ENCODE data around the gene UCN.
"Not testable (repeated sequence)": the region's sequence is repeated elsewhere in the genome, so short reads cannot be mapped to it uniquely, and the experiment has no call there.

The UCN gene

GRCh38 chr2:27335311-27335710 is 27.1 kb upstream of the UCN start:
- Histone ChIP-seq H3K4me1 (ENCODE audit: control insufficient read depth, insufficient read depth, low read length) (no peaks in the 10 kb centered on the region), H3K27me3 (replicated peaks; ENCODE audit: control insufficient read depth, insufficient read depth, low read length) (no peaks in the 10 kb centered on the region), H3K9me3 (ENCODE audit: control insufficient read depth, low read length) (no peaks in the 10 kb centered on the region), H3K4me3 (ENCODE audit: low read length) (no peak overlapping the region), H3K9ac (ENCODE audit: low read length) (no peak overlapping the region), H3K36me3 (ENCODE audit: control insufficient read depth, insufficient read depth, low read length, severe bottlenecking) (peaks cover 81% of the 10 kb centered on the region)
- no peak for DNase-seq (ENCODE audit: low read depth)

GRCh38 chr2:27324720-27325119 is 16.5 kb upstream of the UCN start:
- peaks cover 36% of the 10 kb centered on the region for H3K4me1 ChIP-seq (ENCODE audit: control insufficient read depth, insufficient read depth, low read length)
- no peak overlapping the region for H3K4me3 ChIP-seq (ENCODE audit: low read length)
- H3K9me3 ChIP-seq (ENCODE audit: control insufficient read depth, low read length): no peaks in the 10 kb centered on the region
- no peak overlapping the region for H3K9ac ChIP-seq (ENCODE audit: low read length)
- H3K27me3 ChIP-seq (replicated peaks; ENCODE audit: control insufficient read depth, insufficient read depth, low read length): no peaks in the 10 kb centered on the region
- no peak for DNase-seq (ENCODE audit: low read depth)
- peaks cover 42% of the 10 kb centered on the region for H3K36me3 ChIP-seq (ENCODE audit: control insufficient read depth, insufficient read depth, low read length, severe bottlenecking)

GRCh38 chr2:27323596-27324285 is 15.5 kb upstream of the UCN start:
- Histone ChIP-seq H3K27me3 (replicated peaks; ENCODE audit: control insufficient read depth, insufficient read depth, low read length) (no peaks in the 10 kb centered on the region), H3K4me3 (ENCODE audit: low read length) (peak overlapping the region; percentile 94), H3K4me1 (ENCODE audit: control insufficient read depth, insufficient read depth, low read length) (peaks cover 36% of the 10 kb centered on the region), H3K9me3 (ENCODE audit: control insufficient read depth, low read length) (no peaks in the 10 kb centered on the region), H3K36me3 (ENCODE audit: control insufficient read depth, insufficient read depth, low read length, severe bottlenecking) (peaks cover 33% of the 10 kb centered on the region), H3K9ac (ENCODE audit: low read length) (peak overlapping the region; percentile 99)
- no peak for DNase-seq (ENCODE audit: low read depth)

GRCh38 chr2:27322766-27323595 is 14.7 kb upstream of the UCN start, which contains the start of gene MPV17:
Gene MPV17, minus strand, starts transcription at chr2:27323097. Its CDS starts 580 bp downstream, at chr2:27322517.
- Histone ChIP-seq H3K27me3 (replicated peaks; ENCODE audit: control insufficient read depth, insufficient read depth, low read length) (no peaks in the 10 kb centered on the region), H3K9ac (ENCODE audit: low read length) (peak within 1 kb of the TSS; percentile 99), H3K4me1 (ENCODE audit: control insufficient read depth, insufficient read depth, low read length) (peaks cover 36% of the 10 kb centered on the region), H3K36me3 (ENCODE audit: control insufficient read depth, insufficient read depth, low read length, severe bottlenecking) (peaks cover 25% of the 10 kb centered on the region), H3K9me3 (ENCODE audit: control insufficient read depth, low read length) (no peaks in the 10 kb centered on the region), H3K4me3 (ENCODE audit: low read length) (peak within 1 kb of the TSS; percentile 94)
- DNase-seq (ENCODE audit: low read depth): peak; percentile 97

GRCh38 chr2:27322301-27322765 is 14.1 kb upstream of the UCN start:
- H3K9ac ChIP-seq (ENCODE audit: low read length): peak overlapping the region; percentile 99
- no peaks in the 10 kb centered on the region for H3K9me3 ChIP-seq (ENCODE audit: control insufficient read depth, low read length)
- DNase-seq (ENCODE audit: low read depth): peak; percentile 50
- peaks cover 36% of the 10 kb centered on the region for H3K4me1 ChIP-seq (ENCODE audit: control insufficient read depth, insufficient read depth, low read length)
- peaks cover 20% of the 10 kb centered on the region for H3K36me3 ChIP-seq (ENCODE audit: control insufficient read depth, insufficient read depth, low read length, severe bottlenecking)
- H3K4me3 ChIP-seq (ENCODE audit: low read length): peak overlapping the region; percentile 94
- H3K27me3 ChIP-seq (replicated peaks; ENCODE audit: control insufficient read depth, insufficient read depth, low read length): no peaks in the 10 kb centered on the region

- Histone ChIP-seq H3K36me3 (ENCODE audit: control insufficient read depth, insufficient read depth, low read length, severe bottlenecking) (peaks cover 16% of the 10 kb centered on the region), H3K9me3 (ENCODE audit: control insufficient read depth, low read length) (no peaks in the 10 kb centered on the region), H3K4me3 (ENCODE audit: low read length) (peak overlapping the region; percentile 94), H3K27me3 (replicated peaks; ENCODE audit: control insufficient read depth, insufficient read depth, low read length) (no peaks in the 10 kb centered on the region), H3K9ac (ENCODE audit: low read length) (peak overlapping the region; percentile 35), H3K4me1 (ENCODE audit: control insufficient read depth, insufficient read depth, low read length) (peaks cover 36% of the 10 kb centered on the region)
- peak; percentile 92 for DNase-seq (ENCODE audit: low read depth)
These were observed 12.8 kb upstream of the UCN start for GRCh38 chr2:27320958-27321543.

GRCh38 chr2:27319839-27320238 is 11.6 kb upstream of the UCN start:
- H3K9me3 ChIP-seq (ENCODE audit: control insufficient read depth, low read length); DNase-seq (ENCODE audit: low read depth); H3K9ac ChIP-seq (ENCODE audit: low read length); H3K4me3 ChIP-seq (ENCODE audit: low read length); H3K27me3 ChIP-seq (replicated peaks; ENCODE audit: control insufficient read depth, insufficient read depth, low read length); H3K36me3 ChIP-seq (ENCODE audit: control insufficient read depth, insufficient read depth, low read length, severe bottlenecking): not testable (repeated sequence)
- peaks cover 36% of the 10 kb centered on the region for H3K4me1 ChIP-seq (ENCODE audit: control insufficient read depth, insufficient read depth, low read length)

- peaks cover 14% of the 10 kb centered on the region for H3K4me1 ChIP-seq (ENCODE audit: control insufficient read depth, insufficient read depth, low read length)
- H3K9ac ChIP-seq (ENCODE audit: low read length): no peak overlapping the region
- peaks cover 10% of the 10 kb centered on the region for H3K36me3 ChIP-seq (ENCODE audit: control insufficient read depth, insufficient read depth, low read length, severe bottlenecking)
- no peak overlapping the region for H3K4me3 ChIP-seq (ENCODE audit: low read length)
- no peaks in the 10 kb centered on the region for H3K9me3 ChIP-seq (ENCODE audit: control insufficient read depth, low read length)
- no peak for DNase-seq (ENCODE audit: low read depth)
- H3K27me3 ChIP-seq (replicated peaks; ENCODE audit: control insufficient read depth, insufficient read depth, low read length): no peaks in the 10 kb centered on the region
These were observed 8.6 kb upstream of the UCN start for GRCh38 chr2:27316655-27317412.

GRCh38 chr2:27315122-27315521 is 6.9 kb upstream of the UCN start:
- Histone ChIP-seq H3K4me3 (ENCODE audit: low read length) (no peak overlapping the region), H3K9me3 (ENCODE audit: control insufficient read depth, low read length) (no peaks in the 10 kb centered on the region), H3K4me1 (ENCODE audit: control insufficient read depth, insufficient read depth, low read length) (no peaks in the 10 kb centered on the region), H3K9ac (ENCODE audit: low read length) (no peak overlapping the region), H3K27me3 (replicated peaks; ENCODE audit: control insufficient read depth, insufficient read depth, low read length) (no peaks in the 10 kb centered on the region), H3K36me3 (ENCODE audit: control insufficient read depth, insufficient read depth, low read length, severe bottlenecking) (peaks cover 15% of the 10 kb centered on the region)
- DNase-seq (ENCODE audit: low read depth): no peak

GRCh38 chr2:27314709-27315108 is 6.5 kb upstream of the UCN start:
- Histone ChIP-seq H3K36me3 (ENCODE audit: control insufficient read depth, insufficient read depth, low read length, severe bottlenecking) (peaks cover 16% of the 10 kb centered on the region), H3K9me3 (ENCODE audit: control insufficient read depth, low read length) (no peaks in the 10 kb centered on the region), H3K4me1 (ENCODE audit: control insufficient read depth, insufficient read depth, low read length) (no peaks in the 10 kb centered on the region), H3K9ac (ENCODE audit: low read length) (no peak overlapping the region), H3K4me3 (ENCODE audit: low read length) (no peak overlapping the region), H3K27me3 (replicated peaks; ENCODE audit: control insufficient read depth, insufficient read depth, low read length) (no peaks in the 10 kb centered on the region)
- no peak for DNase-seq (ENCODE audit: low read depth)

Data from adipocyte (in vitro differentiated cells).